GM23248 (cell line): ENCODE results near the gene PLPPR2. TPM values are rescaled to one million over a fixed set of nuclear protein-coding genes. Genes with fewer than 3 reads are reported as not detected.

ENCODE experiments used
- DNase-seq: peaks from one replicate; pipeline ENCODE4 v3.0.0-alpha.2; 2015
- H2AFZ ChIP-seq: fragments of 200-600 bp; sonication (generic); 2 replicates; pipeline ENCODE4 v1.6.1; 2016; ENCODE audit warnings: antibody characterized with exemption
- H3F3A ChIP-seq: fragments of 200-600 bp; sonication (generic); 2 replicates; pipeline ENCODE4 v1.6.1; 2016; ENCODE audit warnings: mild to moderate bottlenecking, antibody characterized with exemption, mixed run types; ENCODE audit not compliant: insufficient read depth
- H3K27ac ChIP-seq: fragments of 200-600 bp; sonication (generic); 2 replicates; pipeline ENCODE4 v1.5.1; 2016; ENCODE audit warnings: mild to moderate bottlenecking
- H3K27me3 ChIP-seq: fragments of 200-600 bp; sonication (generic); replicated peaks from 2 replicates; pipeline ENCODE4 v1.6.1; 2016; ENCODE audit warnings: mild to moderate bottlenecking; ENCODE audit not compliant: insufficient read depth
- H3K36me3 ChIP-seq: fragments of 200-600 bp; sonication (generic); 2 replicates; pipeline ENCODE4 v1.6.1; 2016; ENCODE audit warnings: low read depth, mild to moderate bottlenecking
- H3K4me1 ChIP-seq: fragments of 200-600 bp; sonication (generic); 2 replicates; pipeline ENCODE4 v1.6.1; 2016; ENCODE audit warnings: mild to moderate bottlenecking; ENCODE audit not compliant: insufficient read depth
- H3K4me2 ChIP-seq: fragments of 200-600 bp; sonication (generic); one replicate; pipeline ENCODE4 v1.6.1; 2016; ENCODE audit warnings: mild to moderate bottlenecking; ENCODE audit not compliant: unreplicated experiment
- H3K4me3 ChIP-seq: fragments of 200-600 bp; sonication (generic); 2 replicates; pipeline ENCODE4 v1.5.1; 2016; ENCODE audit warnings: mild to moderate bottlenecking
- H3K79me2 ChIP-seq: fragments of 200-600 bp; sonication (generic); 2 replicates; pipeline ENCODE4 v1.6.1; 2016; ENCODE audit warnings: mild to moderate bottlenecking; ENCODE audit not compliant: insufficient read depth
- H3K9ac ChIP-seq: fragments of 200-600 bp; sonication (generic); 2 replicates; pipeline ENCODE4 v1.6.1; 2016; ENCODE audit warnings: mild to moderate bottlenecking
- H3K9me2 ChIP-seq: fragments of 200-600 bp; sonication (generic); 2 replicates; pipeline ENCODE4 v1.6.1; 2016; ENCODE audit warnings: mixed run types, mild to moderate bottlenecking, moderate library complexity; ENCODE audit not compliant: insufficient read depth
- H3K9me3 ChIP-seq: fragments of 200-600 bp; sonication (generic); one replicate; pipeline ENCODE4 v1.6.1; 2017; ENCODE audit warnings: low read depth
- H4K20me1 ChIP-seq: fragments of 200-600 bp; sonication (generic); 2 replicates; pipeline ENCODE4 v1.6.0; 2016; ENCODE audit not compliant: insufficient read depth
- EZH2 ChIP-seq: fragments of 200-600 bp; sonication (generic); IDR thresholded peaks from 2 replicates; pipeline ENCODE4 v1.6.1; 2018; ENCODE audit warnings: antibody characterized with exemption, mild to moderate bottlenecking; ENCODE audit not compliant: insufficient read depth, poor library complexity, severe bottlenecking
- EZH2phosphoT487 ChIP-seq: fragments of 200-600 bp; sonication (generic); IDR thresholded peaks from 2 replicates; pipeline ENCODE4 v1.6.1; 2018; ENCODE audit warnings: antibody characterized with exemption, moderate library complexity, mild to moderate bottlenecking, low read depth; ENCODE audit not compliant: insufficient read depth
- WGBS, 2 experiments: methylation state at CpG; one replicate each; pipeline ENCODE4 v1.1.6; 2015 to 2017; ENCODE audit warnings: low lambda C conversion rate in 2 of 2, low coverage in 1 of 2; ENCODE audit errors: missing lambda C conversion rate in 2 of 2; 5-methylcytosine and 5-hydroxymethylcytosine counted together
- in situ Hi-C: fragments of 300-500 bp; cut with MboI; formaldehyde crosslinking; loops from 2 replicates; pipeline ENCODE4 v1.15.0; 2020
- polyA plus RNA-seq: library from polyadenylated mRNA; unstranded; fragments of >200 nt; fragmentation: Nextera tagmentation; extraction: Ambion mirVana; gene quantifications from 2 replicates; pipeline ENCODE4 v1.2.1, GENCODE V29; 2016
- total RNA-seq: library from RNA; depleted of rRNA; stranded (reverse); fragments of >200 nt; shearing (Covaris generic); gene quantifications from 2 replicates; pipeline ENCODE4 v1.2.3, GENCODE V29; 2014

PLPPR2 gene
- total and polyA plus RNA-seq, 2 experiments from 2014 or later: 39.7 to 52.0 TPM

DNA sequence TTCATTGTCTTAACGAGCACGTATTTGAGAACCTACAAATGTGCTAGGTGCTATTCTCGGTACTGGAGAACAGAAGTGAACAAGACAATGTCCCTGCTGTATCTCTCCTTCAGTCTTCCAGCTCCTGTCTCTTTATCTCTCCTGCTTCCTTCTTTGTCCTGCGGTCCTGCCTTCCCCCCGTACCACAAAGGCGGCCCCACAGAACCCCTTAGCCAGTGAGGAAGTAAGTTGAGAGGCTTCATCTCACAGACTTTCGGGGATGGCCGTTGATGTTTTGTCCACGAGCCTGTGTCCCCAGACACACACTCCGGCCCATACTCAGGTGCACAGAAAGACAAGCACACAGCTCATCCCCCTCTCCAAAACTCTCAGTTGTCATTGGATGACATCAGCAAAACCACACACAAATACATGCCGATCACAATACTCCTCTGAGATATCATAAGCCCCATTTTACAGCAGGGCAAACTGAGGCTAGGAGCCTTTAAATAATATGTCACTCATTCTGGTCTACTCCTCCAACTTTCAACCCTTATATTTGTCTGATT, 18.7 kb downstream of the PLPPR2 start:
- H3K27ac ChIP-seq: peak overlapping the region; percentile 78; the same call in 1 of the 2 replicates
- H3F3A ChIP-seq: peaks cover 20% of the 10 kb centered on the region
- peak; percentile 29 for DNase-seq
- 16 to 20% methylated on average over 11 of the region's 11 CpGs for WGBS, 2 experiments
- H3K4me3 ChIP-seq: peak overlapping the region; percentile 82
- H3K9ac ChIP-seq: peak overlapping the region; percentile 84; the same call in 1 of the 2 replicates
- peak overlapping the region; percentile 93 for H3K4me2 ChIP-seq
- TF ChIP-seq EZH2phosphoT487: no peak
- TF ChIP-seq EZH2: no peak
- H3K9me2 ChIP-seq: no peaks in the 10 kb centered on the region
- in situ Hi-C loops: no loop called here
- no peaks in the 10 kb centered on the region for H3K27me3 ChIP-seq
- H3K79me2 ChIP-seq: no peaks in the 10 kb centered on the region
- H2AFZ ChIP-seq: peak overlapping the region; percentile 82
- H3K36me3 ChIP-seq: no peaks in the 10 kb centered on the region
- H3K9me3 ChIP-seq: no peaks in the 10 kb centered on the region
- H3K4me1 ChIP-seq: peaks cover 28% of the 10 kb centered on the region
- no peaks in the 10 kb centered on the region for H4K20me1 ChIP-seq

DNA sequence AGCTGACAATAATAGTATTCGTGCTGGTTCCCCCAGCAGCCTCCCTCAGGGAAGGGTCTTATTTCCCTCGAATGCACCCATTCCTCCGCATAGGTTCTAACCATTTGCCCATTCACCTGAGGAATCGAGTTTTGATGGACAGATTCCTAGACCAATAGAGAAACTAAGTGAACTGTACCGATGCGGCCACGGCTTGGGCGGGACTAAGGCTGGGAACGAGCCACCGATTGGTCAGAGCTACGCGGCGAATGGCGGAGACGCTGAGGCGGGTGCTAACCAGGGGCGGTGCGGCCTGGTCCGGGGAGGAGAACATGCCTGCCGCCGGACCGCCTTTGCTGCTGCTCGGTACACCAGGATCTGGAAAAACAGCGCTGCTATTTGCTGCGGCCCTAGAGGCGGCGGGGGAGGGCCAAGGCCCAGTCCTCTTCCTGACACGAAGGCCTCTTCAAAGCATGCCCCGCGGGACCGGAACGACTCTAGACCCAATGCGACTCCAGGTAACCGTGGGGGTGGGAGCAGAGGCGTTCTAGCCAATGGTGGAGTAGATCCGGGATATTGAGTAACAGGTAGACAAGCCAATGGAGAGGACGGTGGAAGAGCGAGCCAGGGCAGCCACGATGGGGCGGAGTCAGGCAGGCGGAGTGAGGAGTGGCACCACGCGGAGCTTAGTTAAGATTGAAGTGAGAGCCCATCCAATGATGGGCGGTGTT, 19.4 kb downstream of the PLPPR2 start, which contains the start of gene SWSAP1:
SWSAP1 (plus strand) TSS at position 234 of the 710 bp plus-strand sequence; CDS start at position 249, 15 bp downstream.
- Histone ChIP-seq H2AFZ (peak within 1 kb of the TSS; percentile 82), H3K4me3 (peak within 1 kb of the TSS; percentile 82), H3K79me2 (no peaks in the 10 kb centered on the region), H3K4me1 (peaks cover 30% of the 10 kb centered on the region), H3F3A (peaks cover 24% of the 10 kb centered on the region), H3K27ac (peak within 1 kb of the TSS; percentile 78), H4K20me1 (no peaks in the 10 kb centered on the region), H3K36me3 (no peaks in the 10 kb centered on the region), H3K9me2 (no peaks in the 10 kb centered on the region), H3K9ac (peak within 1 kb of the TSS; percentile 84), H3K9me3 (no peaks in the 10 kb centered on the region), H3K27me3 (no peaks in the 10 kb centered on the region), H3K4me2 (peak within 1 kb of the TSS; percentile 93)
- in situ Hi-C loops: no loop called here
- 1% methylated on average over 44 of the region's 44 CpGs for WGBS, 2 experiments
- DNase-seq: peak; percentile 99
- no peak for TF ChIP-seq EZH2phosphoT487
- no peak for TF ChIP-seq EZH2

DNA sequence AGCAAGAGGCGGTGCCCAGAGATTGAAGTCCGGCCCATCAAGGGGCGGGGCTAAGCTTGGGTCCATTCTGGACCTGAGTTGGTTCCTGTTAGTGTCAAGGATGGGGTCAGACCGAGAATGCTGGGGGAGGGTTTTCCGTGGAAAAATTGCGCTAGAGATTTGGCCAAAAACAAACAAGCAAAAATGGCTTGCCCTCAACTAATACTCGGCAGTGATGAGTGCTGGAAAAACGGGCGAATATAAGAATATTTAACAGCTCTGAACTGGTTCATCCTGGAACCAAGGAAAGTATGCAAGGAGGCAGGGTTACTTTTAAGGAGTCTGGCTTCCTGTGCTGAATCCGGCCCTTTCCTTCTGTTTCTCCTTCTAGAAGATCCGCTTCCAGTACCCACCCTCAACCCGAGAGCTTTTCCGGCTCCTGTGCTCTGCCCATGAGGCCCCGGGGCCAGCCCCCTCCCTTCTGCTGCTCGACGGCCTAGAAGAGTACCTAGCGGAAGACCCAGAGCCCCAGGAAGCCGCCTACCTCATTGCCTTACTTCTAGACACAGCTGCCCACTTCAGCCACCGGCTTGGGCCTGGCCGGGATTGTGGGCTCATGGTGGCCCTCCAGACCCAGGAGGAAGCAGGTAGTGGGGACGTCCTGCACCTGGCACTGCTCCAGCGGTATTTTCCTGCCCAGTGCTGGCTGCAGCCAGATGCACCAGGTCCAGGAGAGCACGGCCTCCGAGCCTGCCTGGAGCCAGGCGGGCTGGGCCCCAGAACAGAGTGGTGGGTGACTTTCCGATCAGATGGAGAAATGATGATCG, 20.1 kb downstream of the PLPPR2 start:
- 23 to 26% methylated on average over 23 to 27 of the region's 27 CpGs for WGBS, 2 experiments
- H3K9ac ChIP-seq: peak overlapping the region; percentile 56

DNA sequence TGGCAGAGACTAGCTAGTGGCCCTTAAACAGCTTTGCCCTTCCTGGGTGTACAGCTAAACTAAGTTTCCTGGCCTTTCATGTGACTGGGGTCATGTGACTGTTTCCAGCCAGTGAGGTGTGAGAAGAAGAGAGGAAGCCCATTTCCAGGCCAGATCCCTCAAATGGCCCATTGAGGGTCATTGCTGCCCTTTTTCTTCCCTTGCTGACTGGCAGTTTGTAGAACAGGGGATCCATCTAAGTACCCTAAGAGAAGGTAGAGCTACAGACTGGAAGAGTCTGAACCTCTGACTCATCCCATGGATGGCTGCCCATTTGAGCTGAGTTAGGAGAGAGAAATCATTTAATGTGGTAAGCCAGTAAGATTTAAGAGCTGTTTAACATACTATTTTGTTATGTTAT, 22.0 kb downstream of the PLPPR2 start:
- H3K9ac ChIP-seq: no peak overlapping the region

More for the DNA sequence above, 20.1 kb downstream of the PLPPR2 start:
- peak overlapping the region; percentile 47 for H3K4me2 ChIP-seq
- H3K9me2 ChIP-seq: no peaks in the 10 kb centered on the region
- no peaks in the 10 kb centered on the region for H3K9me3 ChIP-seq
- peak overlapping the region; percentile 48 for H3K27ac ChIP-seq
- H3K36me3 ChIP-seq: no peaks in the 10 kb centered on the region
- H4K20me1 ChIP-seq: no peaks in the 10 kb centered on the region
- peaks cover 30% of the 10 kb centered on the region for H3K4me1 ChIP-seq
- TF ChIP-seq EZH2: no peak
- no peak for TF ChIP-seq EZH2phosphoT487
- H3K27me3 ChIP-seq: no peaks in the 10 kb centered on the region
- peaks cover 24% of the 10 kb centered on the region for H3F3A ChIP-seq
- H3K79me2 ChIP-seq: peaks cover 5% of the 10 kb centered on the region; the same call in 1 of the 2 replicates
- no peak for DNase-seq
- H3K4me3 ChIP-seq: peak overlapping the region; percentile 82
- in situ Hi-C loops: no loop called here
- H2AFZ ChIP-seq: peak overlapping the region; percentile 82

More for the DNA sequence above, 22.0 kb downstream of the PLPPR2 start:
- no peaks in the 10 kb centered on the region for H3K9me2 ChIP-seq
- H3K27me3 ChIP-seq: no peaks in the 10 kb centered on the region
- TF ChIP-seq EZH2: no peak
- H3F3A ChIP-seq: peaks cover 24% of the 10 kb centered on the region
- H3K36me3 ChIP-seq: no peaks in the 10 kb centered on the region
- H3K9me3 ChIP-seq: no peaks in the 10 kb centered on the region
- H3K27ac ChIP-seq: peak overlapping the region; percentile 63
- H3K4me3 ChIP-seq: no peak overlapping the region
- peak overlapping the region; percentile 61 for H3K4me2 ChIP-seq
- peak; percentile 87 for DNase-seq
- peaks cover 7% of the 10 kb centered on the region; the same call in 1 of the 2 replicates for H3K79me2 ChIP-seq
- in situ Hi-C loops: no loop called here
- no peaks in the 10 kb centered on the region for H4K20me1 ChIP-seq
- H3K4me1 ChIP-seq: peaks cover 30% of the 10 kb centered on the region
- H2AFZ ChIP-seq: no peak overlapping the region
